SK-N-SH treated with all-trans-retinoic acid at 6 μM for 48 hours (cell line): ENCODE results near the gene SCAPER.
"Not testable (repeated sequence)": the region's sequence is repeated elsewhere in the genome, so short reads cannot be mapped to it uniquely, and the experiment has no call there.

ENCODE experiments used
- ARNTL ChIP-seq: fragments of 450-650 bp; formaldehyde crosslinking; IDR thresholded peaks from 2 replicates; pipeline ENCODE4 v1.5.0; 2020; ENCODE audit warnings: low read depth, mild to moderate bottlenecking, moderate library complexity, borderline replicate concordance
- BACH2 ChIP-seq: fragments of 250-450 bp; sonication (Bioruptor Pico); IDR thresholded peaks from 2 replicates; pipeline ENCODE4 v1.9.0; 2021; ENCODE audit warnings: mild to moderate bottlenecking, borderline replicate concordance
- CREB5 ChIP-seq: fragments of 250-450 bp; sonication (Bioruptor Pico); IDR thresholded peaks from 2 replicates; pipeline ENCODE4 v1.5.1; 2020; ENCODE audit warnings: low read depth, mild to moderate bottlenecking, moderate library complexity
- CSDC2 ChIP-seq: fragments of 250-450 bp; sonication (Bioruptor Pico); IDR thresholded peaks from 2 replicates; pipeline ENCODE4 v1.5.0; 2020; ENCODE audit warnings: mild to moderate bottlenecking, moderate library complexity
- ESRRG ChIP-seq: fragments of 250-450 bp; sonication (Bioruptor Pico); IDR thresholded peaks from 2 replicates; pipeline ENCODE4 v1.6.1; 2021; ENCODE audit warnings: mild to moderate bottlenecking
- RARB ChIP-seq: fragments of 250-450 bp; sonication (Bioruptor Pico); IDR thresholded peaks from 2 replicates; pipeline ENCODE4 v1.8.0; 2021; ENCODE audit warnings: mild to moderate bottlenecking, moderate library complexity
- SNAI2 ChIP-seq: fragments of 250-450 bp; sonication (Bioruptor Pico); IDR thresholded peaks from 2 replicates; pipeline ENCODE4 v1.5.0; 2020; ENCODE audit warnings: mild to moderate bottlenecking, moderate library complexity
- TCF4 ChIP-seq: fragments of 250-450 bp; sonication (Bioruptor Pico); IDR thresholded peaks from 2 replicates; pipeline ENCODE4 v1.8.0; 2021; ENCODE audit warnings: mild to moderate bottlenecking, moderate library complexity, borderline replicate concordance
- TOX ChIP-seq: fragments of 250-450 bp; sonication (Bioruptor Pico); IDR thresholded peaks from 2 replicates; pipeline ENCODE4 v1.8.0; 2021; ENCODE audit warnings: mild to moderate bottlenecking, moderate library complexity, borderline replicate concordance
- ZC3H10 ChIP-seq: fragments of 250-450 bp; sonication (Bioruptor Pico); IDR thresholded peaks from 2 replicates; pipeline ENCODE4 v1.5.1; 2021; ENCODE audit warnings: mild to moderate bottlenecking, moderate library complexity
- ZFP30 ChIP-seq: fragments of 450-650 bp; formaldehyde crosslinking; IDR thresholded peaks from 2 replicates; pipeline ENCODE4 v1.5.0; 2022; ENCODE audit warnings: mild to moderate bottlenecking, moderate library complexity
- TF ChIP-seq, protein P1 (sequence below): fragments of 250-450 bp; sonication (Bioruptor Pico); IDR thresholded peaks from 2 replicates; pipeline ENCODE4 v1.8.0; 2020; ENCODE audit warnings: mild to moderate bottlenecking, moderate library complexity, borderline replicate concordance
- TF ChIP-seq, protein P2 (sequence below): fragments of 250-450 bp; sonication (Bioruptor Pico); IDR thresholded peaks from 2 replicates; pipeline ENCODE4 v1.5.0; 2020; ENCODE audit warnings: mild to moderate bottlenecking, moderate library complexity

- not testable (repeated sequence) for TF ChIP-seq CREB5 (CRISPR knock-in tag); ZC3H10 (CRISPR knock-in tag); ARNTL (CRISPR knock-in tag); CSDC2 (CRISPR knock-in tag); RARB; BACH2 (CRISPR knock-in tag); ESRRG (CRISPR knock-in tag); ZFP30 (CRISPR knock-in tag); TCF4 (CRISPR knock-in tag); SNAI2 (CRISPR knock-in tag); TOX (CRISPR knock-in tag)
- TF ChIP-seq, protein P1, sequence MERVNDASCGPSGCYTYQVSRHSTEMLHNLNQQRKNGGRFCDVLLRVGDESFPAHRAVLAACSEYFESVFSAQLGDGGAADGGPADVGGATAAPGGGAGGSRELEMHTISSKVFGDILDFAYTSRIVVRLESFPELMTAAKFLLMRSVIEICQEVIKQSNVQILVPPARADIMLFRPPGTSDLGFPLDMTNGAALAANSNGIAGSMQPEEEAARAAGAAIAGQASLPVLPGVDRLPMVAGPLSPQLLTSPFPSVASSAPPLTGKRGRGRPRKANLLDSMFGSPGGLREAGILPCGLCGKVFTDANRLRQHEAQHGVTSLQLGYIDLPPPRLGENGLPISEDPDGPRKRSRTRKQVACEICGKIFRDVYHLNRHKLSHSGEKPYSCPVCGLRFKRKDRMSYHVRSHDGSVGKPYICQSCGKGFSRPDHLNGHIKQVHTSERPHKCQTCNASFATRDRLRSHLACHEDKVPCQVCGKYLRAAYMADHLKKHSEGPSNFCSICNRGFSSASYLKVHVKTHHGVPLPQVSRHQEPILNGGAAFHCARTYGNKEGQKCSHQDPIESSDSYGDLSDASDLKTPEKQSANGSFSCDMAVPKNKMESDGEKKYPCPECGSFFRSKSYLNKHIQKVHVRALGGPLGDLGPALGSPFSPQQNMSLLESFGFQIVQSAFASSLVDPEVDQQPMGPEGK (CRISPR knock-in tag): not testable (repeated sequence)
- TF ChIP-seq, protein P2, sequence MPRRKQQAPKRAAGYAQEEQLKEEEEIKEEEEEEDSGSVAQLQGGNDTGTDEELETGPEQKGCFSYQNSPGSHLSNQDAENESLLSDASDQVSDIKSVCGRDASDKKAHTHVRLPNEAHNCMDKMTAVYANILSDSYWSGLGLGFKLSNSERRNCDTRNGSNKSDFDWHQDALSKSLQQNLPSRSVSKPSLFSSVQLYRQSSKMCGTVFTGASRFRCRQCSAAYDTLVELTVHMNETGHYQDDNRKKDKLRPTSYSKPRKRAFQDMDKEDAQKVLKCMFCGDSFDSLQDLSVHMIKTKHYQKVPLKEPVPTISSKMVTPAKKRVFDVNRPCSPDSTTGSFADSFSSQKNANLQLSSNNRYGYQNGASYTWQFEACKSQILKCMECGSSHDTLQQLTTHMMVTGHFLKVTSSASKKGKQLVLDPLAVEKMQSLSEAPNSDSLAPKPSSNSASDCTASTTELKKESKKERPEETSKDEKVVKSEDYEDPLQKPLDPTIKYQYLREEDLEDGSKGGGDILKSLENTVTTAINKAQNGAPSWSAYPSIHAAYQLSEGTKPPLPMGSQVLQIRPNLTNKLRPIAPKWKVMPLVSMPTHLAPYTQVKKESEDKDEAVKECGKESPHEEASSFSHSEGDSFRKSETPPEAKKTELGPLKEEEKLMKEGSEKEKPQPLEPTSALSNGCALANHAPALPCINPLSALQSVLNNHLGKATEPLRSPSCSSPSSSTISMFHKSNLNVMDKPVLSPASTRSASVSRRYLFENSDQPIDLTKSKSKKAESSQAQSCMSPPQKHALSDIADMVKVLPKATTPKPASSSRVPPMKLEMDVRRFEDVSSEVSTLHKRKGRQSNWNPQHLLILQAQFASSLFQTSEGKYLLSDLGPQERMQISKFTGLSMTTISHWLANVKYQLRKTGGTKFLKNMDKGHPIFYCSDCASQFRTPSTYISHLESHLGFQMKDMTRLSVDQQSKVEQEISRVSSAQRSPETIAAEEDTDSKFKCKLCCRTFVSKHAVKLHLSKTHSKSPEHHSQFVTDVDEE: not testable (repeated sequence)
These were observed 474.4 kb downstream of the SCAPER start for GRCh38 chr15:76430711-76431110.
